GM21360 (cell line): ENCODE results near the gene MXI1.
"Not testable (repeated sequence)": the region's sequence is repeated elsewhere in the genome, so short reads cannot be mapped to it uniquely, and the experiment has no call there.

ENCODE experiments used
- ATAC-seq: cut with Tn5 transposase; IDR thresholded peaks from one replicate; pipeline ENCODE4 v1.9.1; 2021; ENCODE audit warnings: mild to moderate bottlenecking, moderate library complexity; ENCODE audit not compliant: unreplicated experiment

Gene MXI1

GRCh38 chr10:110311357-110311949 lies 104.0 kb downstream of the MXI1 start:
- no peak for ATAC-seq

GRCh38 chr10:110312206-110312605 lies 104.8 kb downstream of the MXI1 start:
- no peak for ATAC-seq

- no peak for ATAC-seq
Observed at GRCh38 chr10:110313674-110314073, 106.3 kb downstream of the MXI1 start.

GRCh38 chr10:110317866-110318850 lies 110.8 kb downstream of the MXI1 start:
- no peak for ATAC-seq

- no peak for ATAC-seq
Observed at GRCh38 chr10:110321869-110322620, 114.6 kb downstream of the MXI1 start.

GRCh38 chr10:110323503-110323902 lies 116.1 kb downstream of the MXI1 start:
- no peak for ATAC-seq

GRCh38 chr10:110324201-110324804 lies 116.9 kb downstream of the MXI1 start:
- ATAC-seq, result peak; percentile 41

- peak; percentile 50 for ATAC-seq
Observed at GRCh38 chr10:110324805-110325280, 117.4 kb downstream of the MXI1 start.

- no peak for ATAC-seq
Observed at GRCh38 chr10:110326351-110327032, 119.1 kb downstream of the MXI1 start.

GRCh38 chr10:110327262-110327914 lies 120.0 kb downstream of the MXI1 start:
- ATAC-seq, result no peak

GRCh38 chr10:110330675-110331074 lies 123.3 kb downstream of the MXI1 start:
- no peak for ATAC-seq

- not testable (repeated sequence) for ATAC-seq
Observed at GRCh38 chr10:110331226-110331795, 123.9 kb downstream of the MXI1 start.

GRCh38 chr10:110334061-110334656 lies 126.8 kb downstream of the MXI1 start:
- ATAC-seq, result no peak

- ATAC-seq, result no peak
Observed at GRCh38 chr10:110335314-110336064, 128.1 kb downstream of the MXI1 start.

- no peak for ATAC-seq
Observed at GRCh38 chr10:110336111-110336721, 128.8 kb downstream of the MXI1 start.
